Measurements from ENCODE around the gene ITGA8.
"Not testable (repeated sequence)": the region's sequence is repeated elsewhere in the genome, so short reads cannot be mapped to it uniquely, and the experiment has no call there.

Gene ITGA8

GRCh38 chr10:15588151-15588550 is 131.6 kb downstream of the ITGA8 start:
- no peak for DNase-seq (ENCODE audit: low read depth)
- TF ChIP-seq, protein P1, sequence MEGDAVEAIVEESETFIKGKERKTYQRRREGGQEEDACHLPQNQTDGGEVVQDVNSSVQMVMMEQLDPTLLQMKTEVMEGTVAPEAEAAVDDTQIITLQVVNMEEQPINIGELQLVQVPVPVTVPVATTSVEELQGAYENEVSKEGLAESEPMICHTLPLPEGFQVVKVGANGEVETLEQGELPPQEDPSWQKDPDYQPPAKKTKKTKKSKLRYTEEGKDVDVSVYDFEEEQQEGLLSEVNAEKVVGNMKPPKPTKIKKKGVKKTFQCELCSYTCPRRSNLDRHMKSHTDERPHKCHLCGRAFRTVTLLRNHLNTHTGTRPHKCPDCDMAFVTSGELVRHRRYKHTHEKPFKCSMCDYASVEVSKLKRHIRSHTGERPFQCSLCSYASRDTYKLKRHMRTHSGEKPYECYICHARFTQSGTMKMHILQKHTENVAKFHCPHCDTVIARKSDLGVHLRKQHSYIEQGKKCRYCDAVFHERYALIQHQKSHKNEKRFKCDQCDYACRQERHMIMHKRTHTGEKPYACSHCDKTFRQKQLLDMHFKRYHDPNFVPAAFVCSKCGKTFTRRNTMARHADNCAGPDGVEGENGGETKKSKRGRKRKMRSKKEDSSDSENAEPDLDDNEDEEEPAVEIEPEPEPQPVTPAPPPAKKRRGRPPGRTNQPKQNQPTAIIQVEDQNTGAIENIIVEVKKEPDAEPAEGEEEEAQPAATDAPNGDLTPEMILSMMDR (IDR thresholded peaks at IDR 0.05; ENCODE audit: control insufficient read depth, insufficient read depth, low read depth, low read length, missing control alignments), result no peak
- H3K4me3 ChIP-seq (ENCODE audit: control insufficient read depth, low read depth, low read length), result no peak overlapping the region

GRCh38 chr10:15587271-15587670 is 132.5 kb downstream of the ITGA8 start:
- no peak overlapping the region for H3K4me3 ChIP-seq (ENCODE audit: control insufficient read depth, low read depth, low read length)
- TF ChIP-seq, protein P1 (IDR thresholded peaks at IDR 0.05; ENCODE audit: control insufficient read depth, insufficient read depth, low read depth, low read length, missing control alignments), result no peak

GRCh38 chr10:15585303-15585715 is 134.4 kb downstream of the ITGA8 start:
- TF ChIP-seq, protein P1 (IDR thresholded peaks at IDR 0.05; ENCODE audit: control insufficient read depth, insufficient read depth, low read depth, low read length, missing control alignments), result peak; percentile 89
- no peak for DNase-seq (ENCODE audit: low read depth)

More at GRCh38 chr10:15587271-15587670, 132.5 kb downstream of the ITGA8 start:
- DNase-seq (ENCODE audit: low read depth), result no peak

GRCh38 chr10:15582972-15583371 is 136.8 kb downstream of the ITGA8 start:
- DNase-seq (ENCODE audit: low read depth); H3K4me3 ChIP-seq (ENCODE audit: control insufficient read depth, low read depth, low read length): not testable (repeated sequence)

More at GRCh38 chr10:15585303-15585715, 134.4 kb downstream of the ITGA8 start:
- no peak overlapping the region for H3K4me3 ChIP-seq (ENCODE audit: control insufficient read depth, low read depth, low read length)

DNA sequence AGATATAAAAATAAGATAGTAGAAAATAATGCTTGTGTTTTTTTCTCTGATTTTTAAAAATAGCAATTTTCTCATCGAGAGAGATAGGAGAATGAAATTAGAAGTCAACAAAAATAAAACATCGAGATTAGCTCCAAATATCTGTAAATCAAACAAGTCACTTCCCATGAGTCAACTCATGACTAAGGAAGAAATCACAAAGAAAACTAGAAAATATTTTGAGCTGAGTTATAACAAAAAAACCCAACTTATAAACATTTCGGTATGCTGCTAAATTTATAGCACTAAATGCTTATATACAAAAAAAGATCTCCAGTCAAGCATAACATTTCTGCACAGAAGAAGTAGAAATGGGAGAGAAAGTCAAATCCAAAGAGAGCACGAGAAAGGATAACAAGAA is 140.1 kb downstream of the ITGA8 start:
- DNase-seq (ENCODE audit: low read depth), result no peak
- TF ChIP-seq, protein P1 (IDR thresholded peaks at IDR 0.05; ENCODE audit: control insufficient read depth, insufficient read depth, low read depth, low read length, missing control alignments), result no peak
- no peak overlapping the region for H3K4me3 ChIP-seq (ENCODE audit: control insufficient read depth, low read depth, low read length)

DNA sequence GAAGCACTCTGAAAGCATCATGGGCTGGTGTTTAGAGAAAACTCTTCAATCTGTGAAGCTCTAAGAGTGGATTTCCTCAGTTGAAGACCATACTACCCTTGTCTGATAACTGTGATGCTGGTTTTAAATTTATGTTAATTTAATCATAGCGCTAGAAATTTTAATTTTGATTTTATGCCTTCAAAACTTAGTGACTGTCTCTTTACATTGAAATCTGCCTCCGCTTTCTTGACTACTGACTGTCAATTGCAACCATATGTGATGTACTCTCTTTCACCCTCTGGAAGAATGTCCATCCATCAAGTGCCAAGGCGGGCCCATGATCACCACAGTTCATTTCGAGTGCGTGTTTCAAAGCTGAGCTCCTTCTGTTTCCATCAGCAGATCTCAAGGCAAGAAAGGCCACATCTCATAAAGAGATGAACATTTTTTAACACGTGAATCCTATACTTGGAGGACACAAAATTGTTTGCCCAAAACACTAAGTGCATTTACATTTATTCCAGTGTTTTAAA is 147.1 kb downstream of the ITGA8 start:
- DNase-seq (ENCODE audit: low read depth), result no peak
- TF ChIP-seq, protein P1 (IDR thresholded peaks at IDR 0.05; ENCODE audit: control insufficient read depth, insufficient read depth, low read depth, low read length, missing control alignments), result no peak
- no peak overlapping the region for H3K4me3 ChIP-seq (ENCODE audit: control insufficient read depth, low read depth, low read length)

DNA sequence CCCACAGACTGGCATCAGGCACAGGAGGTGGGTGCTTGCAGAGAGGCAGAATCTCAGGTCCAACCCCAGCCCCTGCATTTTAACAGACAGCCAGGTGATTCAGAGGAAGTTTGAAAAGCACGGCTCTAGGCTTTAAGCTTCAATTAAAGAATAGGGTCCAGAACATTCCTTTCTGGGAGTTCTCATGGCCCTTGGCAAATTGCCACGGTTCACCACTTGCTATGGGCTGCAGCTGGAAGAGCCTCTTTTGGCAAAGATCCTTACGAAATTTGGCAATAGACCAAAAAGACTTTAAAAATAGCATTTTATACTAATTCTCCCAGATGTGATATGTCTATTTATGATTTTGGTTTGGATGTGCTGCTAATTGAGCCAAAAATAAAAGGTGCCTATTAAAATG is 148.1 kb downstream of the ITGA8 start:
- no peak for DNase-seq (ENCODE audit: low read depth)
- no peak overlapping the region for H3K4me3 ChIP-seq (ENCODE audit: control insufficient read depth, low read depth, low read length)
- TF ChIP-seq, protein P1 (IDR thresholded peaks at IDR 0.05; ENCODE audit: control insufficient read depth, insufficient read depth, low read depth, low read length, missing control alignments), result no peak
